K562 (cell line): ENCODE results near the gene VGLL4. TPM values are rescaled to one million over a fixed set of nuclear protein-coding genes. Genes with fewer than 3 reads are reported as not detected.
A peak's percentile ranks its signal among the peaks of the same experiment; 100 is the strongest.

Source experiments
- ATAC-seq: fragments of 200-7000 bp; cut with Tn5 transposase; 3 replicates; pipeline ENCODE4 v1.9.1; 2020; ENCODE audit warnings: moderate library complexity
- BruUV-seq: library from RNA; stranded (reverse); fragments of 400-500 nt; replicated peaks from 2 replicates; lab custom pipeline; 2021; lab: Mats Ljungman, UMichigan
- CTCF ChIA-PET: fragments of 300-600 bp; formaldehyde crosslinking; extraction: SDS; loops from one replicate; lab custom pipeline; 2021; ENCODE audit warnings: low intra/inter-chr PET ratio; lab: Yijun Ruan, JAX
- POLR2A ChIA-PET: fragments of 300-600, 350-650 bp; sonication (Branson Sonifier 250); formaldehyde crosslinking; extraction: SDS; loops from one replicate; lab custom pipeline; 2021; ENCODE audit warnings: antibody characterized with exemption, inconsistent platforms; lab: Yijun Ruan, JAX
- DNase-seq, 4 experiments: peaks; one replicate each; pipeline versions ENCODE4 v3.0.0 to v3.0.0-alpha.2; 2011 to 2018; ENCODE audit warnings: low spot score in 3 of 4, mixed read lengths in 3 of 4; ENCODE audit errors: extremely low read depth in 1 of 4
- FAIRE-seq: peaks from 2 replicates; lab custom pipeline; 2011; peaks lifted over from hg19 to GRCh38; lab: Jason Lieb, UNC
- H2AFZ ChIP-seq: 2 replicates; pipeline ENCODE4 v1.6.0; 2011; ENCODE audit warnings: low read depth, low read length, control low read depth, inconsistent platforms
- H3K27ac ChIP-seq: fragments of 200-600 bp; 3 replicates; pipeline ENCODE4 v1.8.0; 2011; ENCODE audit warnings: low read depth, mild to moderate bottlenecking, control low read depth, inconsistent platforms, low read length, moderate library complexity, mixed read lengths; ENCODE audit errors: extremely low read depth
- H3K27me3 ChIP-seq, 2 experiments: fragments of 300-600 bp in 1 of 2; 2 replicates in 1 of 2; 3 replicates in 1 of 2; pipeline versions ENCODE4 v1.6.0 to v1.8.0; 2011; ENCODE audit warnings: inconsistent platforms in 2 of 2, low read length in 2 of 2, mild to moderate bottlenecking in 1 of 2, mixed read lengths in 1 of 2, moderate library complexity in 1 of 2; ENCODE audit not compliant: control insufficient read depth in 2 of 2, insufficient read depth in 2 of 2
- H3K36me3 ChIP-seq: fragments of 300-600 bp; 3 replicates; pipeline ENCODE4 v1.8.0; 2011; ENCODE audit warnings: mild to moderate bottlenecking, low read length, inconsistent platforms; ENCODE audit not compliant: control insufficient read depth, insufficient read depth
- H3K4me1 ChIP-seq, 2 experiments: fragments of 200-600 bp in 1 of 2; replicated peaks in 1 of 2; 2 replicates in 1 of 2; 3 replicates in 1 of 2; pipeline versions ENCODE4 v1.5.1 to v1.8.0; 2011; ENCODE audit warnings: inconsistent platforms in 2 of 2, low read length in 2 of 2, mild to moderate bottlenecking in 1 of 2, mixed read lengths in 1 of 2, moderate library complexity in 1 of 2; ENCODE audit not compliant: control insufficient read depth in 2 of 2, insufficient read depth in 2 of 2
- H3K4me2 ChIP-seq: 2 replicates; pipeline ENCODE4 v1.6.1; 2011; ENCODE audit warnings: low read length, control low read depth, inconsistent platforms, mixed read lengths; ENCODE audit not compliant: insufficient read depth
- H3K4me3 ChIP-seq: fragments of 200-600 bp; sonication (generic), shearing (Covaris generic); 2 replicates; pipeline ENCODE4 v1.5.1; 2016; ENCODE audit warnings: control low read depth, inconsistent platforms
- H3K79me2 ChIP-seq: fragments of 200-600 bp; 3 replicates; pipeline ENCODE4 v1.8.0; 2011; ENCODE audit warnings: low read length, inconsistent platforms; ENCODE audit not compliant: control insufficient read depth, insufficient read depth
- H3K9ac ChIP-seq, 2 experiments: 2 replicates each; pipeline versions ENCODE4 v1.6.0 to v1.6.1; 2011; ENCODE audit warnings: low read depth in 2 of 2, low read length in 2 of 2, control low read depth in 1 of 2, inconsistent platforms in 1 of 2, mild to moderate bottlenecking in 1 of 2, mixed read lengths in 1 of 2; ENCODE audit not compliant: insufficient read depth in 1 of 2
- H3K9me1 ChIP-seq: one replicate; pipeline ENCODE4 v1.6.0; 2011; ENCODE audit warnings: inconsistent platforms, mild to moderate bottlenecking, low read length, moderate library complexity; ENCODE audit not compliant: control insufficient read depth, insufficient read depth
- H3K9me3 ChIP-seq: replicated peaks from 2 replicates; pipeline ENCODE4 v1.5.1; 2011; ENCODE audit warnings: low read depth, low read length, inconsistent platforms; ENCODE audit not compliant: control insufficient read depth, insufficient read depth
- H4K20me1 ChIP-seq: replicated peaks from 2 replicates; pipeline ENCODE4 v1.6.1; 2011; ENCODE audit warnings: low read length, inconsistent platforms, mixed read lengths; ENCODE audit not compliant: control insufficient read depth, insufficient read depth
- BCL6 ChIP-seq: fragments of 250-450 bp; sonication (Bioruptor Pico); IDR thresholded peaks from 2 replicates; pipeline ENCODE4 v1.4.0; 2020
- CREB1 ChIP-seq, 2 experiments: sonication (generic) in 1 of 2; formaldehyde crosslinking in 1 of 2; IDR thresholded peaks; 2 replicates each; pipeline versions ENCODE4 v1.6.1 to v1.8.0; 2012 to 2022; ENCODE audit warnings: inconsistent platforms in 1 of 2, mild to moderate bottlenecking in 1 of 2, missing genetic modification reagents in 1 of 2, moderate library complexity in 1 of 2
- GTF2E2 ChIP-seq: fragments of 200-800 bp; sonication (Bioruptor generic); IDR thresholded peaks from 2 replicates; pipeline ENCODE4 v1.6.1; 2016; ENCODE audit warnings: missing genetic modification characterization, missing compliant biosample characterization
- NR4A1 ChIP-seq, 2 experiments: fragments of 250-450 bp in 1 of 2; fragments of 450-650 bp in 1 of 2; sonication (Bioruptor Pico) in 1 of 2; IDR thresholded peaks; 2 replicates each; pipeline versions ENCODE4 v1.4.0 to v1.6.1; 2016 to 2020; ENCODE audit warnings: mild to moderate bottlenecking in 2 of 2, missing compliant biosample characterization in 1 of 2, missing genetic modification characterization in 1 of 2, moderate library complexity in 1 of 2
- USF2 ChIP-seq: sonication (generic); formaldehyde crosslinking; IDR thresholded peaks from 2 replicates; pipeline ENCODE4 v1.5.0; 2020; ENCODE audit warnings: missing genetic modification reagents
- ZFX ChIP-seq: sonication (generic); formaldehyde crosslinking; IDR thresholded peaks from 2 replicates; pipeline ENCODE4 v1.8.0; 2022; ENCODE audit warnings: mild to moderate bottlenecking, missing genetic modification reagents, moderate library complexity
- ZKSCAN8 ChIP-seq: fragments of 200-800 bp; sonication (Bioruptor generic); IDR thresholded peaks from 2 replicates; pipeline ENCODE4 v1.6.1; 2016; ENCODE audit warnings: missing genetic modification characterization, missing compliant biosample characterization
- ZNF395 ChIP-seq: fragments of 200-800 bp; sonication (Bioruptor generic); IDR thresholded peaks from 2 replicates; pipeline ENCODE4 v1.6.1; 2017; ENCODE audit warnings: missing genetic modification characterization, missing compliant biosample characterization
- ZNF589 ChIP-seq: fragments of 200-800 bp; sonication (Bioruptor generic); IDR thresholded peaks from 2 replicates; pipeline ENCODE4 v1.6.1; 2016; ENCODE audit warnings: low read depth, missing genetic modification characterization, missing compliant biosample characterization
- ZNF592 ChIP-seq: fragments of 450-650 bp; IDR thresholded peaks from 2 replicates; pipeline ENCODE4 v1.6.1; 2017; ENCODE audit warnings: antibody characterized with exemption, mild to moderate bottlenecking
- ZNF699 ChIP-seq: fragments of 250-450 bp; sonication (Bioruptor Pico); IDR thresholded peaks from 2 replicates; pipeline ENCODE4 v1.8.0; 2021; ENCODE audit warnings: mild to moderate bottlenecking, moderate library complexity; ENCODE audit not compliant: insufficient replicate concordance
- ZNF766 ChIP-seq: fragments of 200-800 bp; sonication (Bioruptor generic); conservative IDR thresholded peaks from 2 replicates; pipeline ENCODE4 v1.6.1; 2016; ENCODE audit warnings: missing genetic modification characterization, missing compliant biosample characterization
- whole genome bisulfite sequencing: fragments of 100-300 bp; shearing (Covaris generic); methylation state at CpG from one replicate; pipeline ENCODE4 v1.1.6; 2016; ENCODE audit warnings: low coverage, mixed read lengths; ENCODE audit not compliant: insufficient coverage; ENCODE audit errors: missing lambda C conversion rate; 5-methylcytosine and 5-hydroxymethylcytosine counted together
- in situ Hi-C: fragments of 300-500 bp; cut with MboI; formaldehyde crosslinking; loops from 4 replicates; pipeline ENCODE4 v1.15.0; 2018; ENCODE audit warnings: inconsistent platforms, mixed read lengths
- intact Hi-C: fragments of 100-400 bp; cut with micrococcal nuclease; formaldehyde crosslinking; loops from 2 replicates; pipeline ENCODE4 v1.14.2; 2022
- polyA plus RNA-seq, 8 experiments: library from polyadenylated mRNA; depleted of rRNA in 4 of 8; stranded (reverse) in 5 of 8; unstranded in 3 of 8; fragments of >200 nt; fragmentation: Nextera tagmentation in 2 of 8; fragmentation: Illumina TruSeq in 1 of 8; extraction: Ambion mirVana in 2 of 8; extraction: Trizol in 1 of 8; gene quantifications; 2 replicates each; pipeline versions ENCODE4 v1.2.1 to v1.2.3, GENCODE V29; 2011 to 2014; ENCODE audit warnings: inconsistent platforms in 1 of 8, missing spikeins in 1 of 8
- total RNA-seq, 7 experiments: library from RNA; depleted of rRNA in 6 of 7; stranded (reverse); fragments of >200 nt in 6 of 7; fragmentation: Illumina TruSeq in 2 of 7; extraction: Trizol in 2 of 7; gene quantifications; 2 replicates each; pipeline versions ENCODE4 v1.2.1 to v1.2.3, GENCODE V29; 2011 to 2021; ENCODE audit warnings: low replicate concordance in 1 of 7

The VGLL4 gene
- total and polyA plus RNA-seq, 9 of the 15 experiments (the other 6 are each of a cell fraction or from before 2014, with no cell fraction given): 0.27 to 10.9 (median 8.6) TPM

GRCh38 chr3:11508346-11509172, 135.2 kb downstream of the VGLL4 start:
- intact Hi-C loops: no loop called here
- Histone ChIP-seq H3K9ac (peak overlapping the region in 1 of 2 experiments; percentile 17; a peak in 1 of 4 replicates), H3K9me3 (no peaks in the 10 kb centered on the region), H3K27ac (peak overlapping the region; percentile 60), H3K79me2 (no peaks in the 10 kb centered on the region), H3K27me3 (no peaks in the 10 kb centered on the region), H3K4me3 (no peak overlapping the region), H3K36me3 (no peaks in the 10 kb centered on the region), H2AFZ (peak overlapping the region; percentile 76), H3K4me2 (peak overlapping the region; percentile 8; the same call in 1 of the 2 replicates), H3K9me1 (no peaks in the 10 kb centered on the region), H4K20me1 (no peaks in the 10 kb centered on the region), H3K4me1 (peaks cover 9 to 21% of the 10 kb centered on the region in 2 experiments)
- ATAC-seq (peak; percentile 40), FAIRE-seq (no peak), DNase-seq (peak in 1 of 4 experiments; percentile 12)
- POLR2A ChIA-PET: interaction anchor here (0.7 to 1.7 kb wide), 4 partner anchors 10 to 1457 kb away, joined by 3 to 6 read pairs (median 6); no protein-coding TSS in a partner anchor
- BruUV-seq: no TSS peak
- in situ Hi-C loops: no loop called here
- CTCF ChIA-PET: no interaction called here
- WGBS: 58% methylated on average over 5 of the region's 5 CpGs
- 0 out of 2 replicates have a peak, but pooled peaks have one; percentile 24 for TF ChIP-seq BCL6 (CRISPR knock-in tag)
- peak; percentile 8; the same call in 1 of the 2 replicates for TF ChIP-seq USF2 (CRISPR knock-in tag)
- TF ChIP-seq ZNF699 (CRISPR knock-in tag): no peak
- TF ChIP-seq ZNF395 (CRISPR knock-in tag): peak; percentile 85
- peak; percentile 36; the same call in 1 of the 2 replicates for TF ChIP-seq GTF2E2 (tag)
- TF ChIP-seq ZKSCAN8: 0 out of 2 replicates have a peak, but pooled peaks have one; percentile 36
- no peak for TF ChIP-seq CREB1 (IDR thresholded peaks at IDR 0.05)
- no peak for TF ChIP-seq CREB1 (CRISPR knock-in tag; IDR thresholded peaks at IDR 0.05)
- TF ChIP-seq ZFX (CRISPR knock-in tag): peak; percentile 53
- TF ChIP-seq NR4A1 (CRISPR knock-in tag; IDR thresholded peaks at IDR 0.05): no peak
- peak; percentile 38; the same call in 1 of the 2 replicates for TF ChIP-seq NR4A1 (tag; IDR thresholded peaks at IDR 0.05)
- 0 out of 2 replicates have a peak, but pooled peaks have one; percentile 37 for TF ChIP-seq ZNF589 (CRISPR knock-in tag)
- TF ChIP-seq ZNF592: peak; percentile 66; the same call in 1 of the 2 replicates
- TF ChIP-seq ZNF766: no peak
